PC-3 (cell line): ENCODE data around the gene CIB1. TPM values are rescaled to one million over a fixed set of nuclear protein-coding genes. Genes with fewer than 3 reads are reported as not detected.

Experiments used
- ATAC-seq: fragments of 200-7000 bp; cut with Tn5 transposase; 2 replicates; pipeline ENCODE4 v1.9.1; 2020; ENCODE audit warnings: mild to moderate bottlenecking, moderate library complexity
- BruUV-seq: library from RNA; stranded (reverse); fragments of 400-500 nt; replicated peaks from 2 replicates; lab custom pipeline; 2021; lab: Mats Ljungman, UMichigan
- CTCF ChIA-PET: fragments of 300-600 bp; sonication (Branson Sonifier 250); formaldehyde crosslinking; loops from one replicate; lab custom pipeline; 2022; ENCODE audit warnings: antibody characterized with exemption; lab: Charles Lee
- POLR2A ChIA-PET: fragments of 300-600 bp; sonication (Branson Sonifier 250); formaldehyde crosslinking; loops from one replicate; lab custom pipeline; 2022; ENCODE audit warnings: antibody characterized with exemption; ENCODE audit not compliant: unreplicated experiment; lab: Charles Lee
- DNase-seq: peaks from one replicate; pipeline ENCODE4 v3.0.0-alpha.2; 2015
- H2AFZ ChIP-seq: fragments of 300-600 bp; sonication (generic); 2 replicates; pipeline ENCODE4 v1.6.0; 2016; ENCODE audit warnings: antibody characterized with exemption, low read length
- H3F3A ChIP-seq: fragments of 300-600 bp; sonication (generic); one replicate; pipeline ENCODE4 v1.6.0; 2017; ENCODE audit warnings: antibody characterized with exemption, low read length, control low read depth, mild to moderate bottlenecking; ENCODE audit not compliant: unreplicated experiment
- H3K27ac ChIP-seq: fragments of 300-600 bp; sonication (generic); 2 replicates; pipeline ENCODE4 v1.5.1; 2016; ENCODE audit warnings: mild to moderate bottlenecking, low read length
- H3K27me3 ChIP-seq: fragments of 300-600 bp; sonication (generic); 2 replicates; pipeline ENCODE4 v1.6.1; 2016; ENCODE audit warnings: low read length, mixed read lengths
- H3K36me3 ChIP-seq: fragments of 300-600 bp; sonication (generic); 2 replicates; pipeline ENCODE4 v1.6.1; 2016; ENCODE audit warnings: low read depth, mixed run types, low read length, mixed read lengths
- H3K4me1 ChIP-seq: fragments of 300-600 bp; sonication (generic); 2 replicates; pipeline ENCODE4 v1.5.1; 2016; ENCODE audit warnings: low read length; ENCODE audit not compliant: insufficient read depth
- H3K4me2 ChIP-seq: fragments of 300-600 bp; sonication (generic); 2 replicates; pipeline ENCODE4 v1.6.0; 2016; ENCODE audit warnings: low read length
- H3K4me3 ChIP-seq: fragments of 300-600 bp; sonication (generic); 2 replicates; pipeline ENCODE4 v1.5.1; 2016; ENCODE audit warnings: mild to moderate bottlenecking, low read length, mixed read lengths
- H3K79me2 ChIP-seq: fragments of 300-600 bp; sonication (generic); 2 replicates; pipeline ENCODE4 v1.6.1; 2017; ENCODE audit warnings: low read length, mixed read lengths
- H3K9ac ChIP-seq: fragments of 300-600 bp; sonication (generic); 2 replicates; pipeline ENCODE4 v1.6.0; 2016; ENCODE audit warnings: mild to moderate bottlenecking, low read length
- H3K9me2 ChIP-seq: fragments of 300-600 bp; sonication (generic); replicated peaks from 2 replicates; pipeline ENCODE4 v1.6.1; 2016; ENCODE audit warnings: mixed run types, low read length, mixed read lengths
- H3K9me3 ChIP-seq: fragments of 300-600 bp; sonication (generic); 2 replicates; pipeline ENCODE4 v1.6.1; 2016; ENCODE audit warnings: low read length, mixed read lengths
- H4K20me1 ChIP-seq: fragments of 300-600 bp; sonication (generic); 2 replicates; pipeline ENCODE4 v1.6.1; 2016; ENCODE audit warnings: low read length, mixed read lengths
- EZH2 ChIP-seq: fragments of 300-600 bp; sonication (generic); IDR thresholded peaks from one replicate; pipeline ENCODE4 v1.6.1; 2017; ENCODE audit warnings: antibody characterized with exemption, mild to moderate bottlenecking, low read length; ENCODE audit not compliant: unreplicated experiment
- EZH2phosphoT487 ChIP-seq: fragments of 300-600 bp; sonication (generic); IDR thresholded peaks from 2 replicates; pipeline ENCODE4 v1.6.1; 2018; ENCODE audit warnings: mild to moderate bottlenecking, antibody characterized with exemption, low read length, borderline replicate concordance
- intact Hi-C: fragments of 100-400 bp; cut with micrococcal nuclease; formaldehyde crosslinking; loops from 2 replicates; pipeline ENCODE4 v1.9.0; 2023
- total RNA-seq: library from RNA; depleted of rRNA; stranded (reverse); fragments of >200 nt; gene quantifications from 2 replicates; pipeline ENCODE4 v1.2.3, GENCODE V29; 2014; rRNA removed
- TF ChIP-seq, protein P1 (sequence below): fragments of 300-600 bp; sonication (generic); conservative IDR thresholded peaks from 2 replicates; pipeline ENCODE4 v1.5.1; 2017; ENCODE audit warnings: antibody characterized with exemption, low read depth, mild to moderate bottlenecking, low read length

CIB1 gene
- total RNA-seq, 1 experiment from 2014 or later: 83.7 TPM

DNA sequence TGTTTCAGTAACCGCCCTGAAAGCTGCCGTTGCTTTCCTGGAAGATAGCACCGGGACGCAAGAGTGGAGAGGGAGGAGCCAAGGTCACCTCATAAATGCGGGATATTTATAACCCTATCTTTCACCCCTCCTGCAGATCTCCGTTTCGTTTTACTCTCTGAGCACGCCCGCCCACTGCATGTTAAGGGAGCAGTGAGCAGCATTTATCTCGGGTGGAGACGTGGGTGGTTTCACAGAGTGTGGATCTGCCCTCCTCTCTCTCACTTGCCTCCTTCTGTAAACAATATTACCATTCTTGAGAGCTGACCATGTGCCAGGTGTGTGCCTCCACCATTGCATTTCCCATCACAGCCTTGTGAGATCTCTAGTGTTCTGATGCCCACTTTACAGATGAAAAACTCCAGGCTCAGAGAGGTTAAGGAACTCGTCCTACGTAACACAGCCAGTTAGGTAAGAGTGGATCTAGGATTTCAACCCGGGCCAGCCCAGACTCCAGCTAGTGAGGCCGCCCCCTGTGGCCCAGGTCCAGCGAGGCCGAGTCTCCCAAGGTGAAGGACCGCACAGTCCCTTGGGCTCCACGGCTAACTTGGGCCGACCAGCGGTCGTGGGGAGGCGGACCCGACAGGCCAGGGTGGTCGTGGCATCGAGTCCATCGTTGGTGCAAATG is 49.5 kb downstream of the CIB1 start:
- H3K27ac ChIP-seq: peak overlapping the region; percentile 95
- H3K4me2 ChIP-seq: peak overlapping the region; percentile 88
- no peaks in the 10 kb centered on the region for H3K27me3 ChIP-seq
- no peaks in the 10 kb centered on the region for H3K9me2 ChIP-seq
- TF ChIP-seq, protein P1, sequence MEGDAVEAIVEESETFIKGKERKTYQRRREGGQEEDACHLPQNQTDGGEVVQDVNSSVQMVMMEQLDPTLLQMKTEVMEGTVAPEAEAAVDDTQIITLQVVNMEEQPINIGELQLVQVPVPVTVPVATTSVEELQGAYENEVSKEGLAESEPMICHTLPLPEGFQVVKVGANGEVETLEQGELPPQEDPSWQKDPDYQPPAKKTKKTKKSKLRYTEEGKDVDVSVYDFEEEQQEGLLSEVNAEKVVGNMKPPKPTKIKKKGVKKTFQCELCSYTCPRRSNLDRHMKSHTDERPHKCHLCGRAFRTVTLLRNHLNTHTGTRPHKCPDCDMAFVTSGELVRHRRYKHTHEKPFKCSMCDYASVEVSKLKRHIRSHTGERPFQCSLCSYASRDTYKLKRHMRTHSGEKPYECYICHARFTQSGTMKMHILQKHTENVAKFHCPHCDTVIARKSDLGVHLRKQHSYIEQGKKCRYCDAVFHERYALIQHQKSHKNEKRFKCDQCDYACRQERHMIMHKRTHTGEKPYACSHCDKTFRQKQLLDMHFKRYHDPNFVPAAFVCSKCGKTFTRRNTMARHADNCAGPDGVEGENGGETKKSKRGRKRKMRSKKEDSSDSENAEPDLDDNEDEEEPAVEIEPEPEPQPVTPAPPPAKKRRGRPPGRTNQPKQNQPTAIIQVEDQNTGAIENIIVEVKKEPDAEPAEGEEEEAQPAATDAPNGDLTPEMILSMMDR: no peak
- TF ChIP-seq EZH2 (no peak), EZH2phosphoT487 (no peak)
- peak overlapping the region; percentile 82 for H2AFZ ChIP-seq
- intact Hi-C loops: loop anchor here (1.0 to 2.0 kb wide), 2 partner anchors 17 to 18 kb away; partner anchors contain the start of gene SEMA4B
- peak; percentile 81 for DNase-seq
- peak overlapping the region; percentile 82 for H3K9ac ChIP-seq
- H3K4me1 ChIP-seq: peaks cover 19% of the 10 kb centered on the region
- H4K20me1 ChIP-seq: no peaks in the 10 kb centered on the region
- ATAC-seq: peak; percentile 73
- BruUV-seq: no TSS peak
- H3K9me3 ChIP-seq: no peaks in the 10 kb centered on the region
- no peaks in the 10 kb centered on the region for H3F3A ChIP-seq
- ChIA-PET CTCF (interaction anchor here (0.5 to 0.6 kb wide), 2 partner anchors 8 to 30 kb away, joined by 4 to 5 read pairs; no protein-coding TSS in a partner anchor), POLR2A (interaction anchor here (0.6 kb wide), 1 partner anchor 17 kb away, joined by 3 read pairs; no protein-coding TSS in a partner anchor)
- peaks cover 14% of the 10 kb centered on the region for H3K79me2 ChIP-seq
- H3K36me3 ChIP-seq: no peaks in the 10 kb centered on the region
- H3K4me3 ChIP-seq: peak overlapping the region; percentile 83

DNA sequence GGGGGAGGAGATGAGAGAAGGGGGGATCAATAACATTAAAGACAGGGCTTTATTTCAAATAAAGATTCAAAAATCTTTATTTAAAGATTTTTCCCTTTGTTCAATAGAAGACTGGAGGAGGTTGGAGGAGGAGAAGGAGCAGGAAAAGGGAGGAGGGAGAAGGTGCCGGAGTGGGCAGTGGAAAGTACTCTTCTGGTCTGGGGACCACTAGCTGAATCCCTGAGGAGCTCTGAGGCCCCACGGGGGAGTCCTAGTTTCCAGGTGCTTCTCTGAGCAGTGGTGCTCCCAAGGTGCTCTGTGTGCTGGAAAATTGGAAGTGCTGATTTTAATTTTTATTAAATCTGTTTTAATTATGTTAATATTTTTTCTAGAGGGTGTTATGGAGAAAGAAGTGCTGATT is 52.0 kb downstream of the CIB1 start:
- Histone ChIP-seq H3K9ac (no peak overlapping the region), H3F3A (no peaks in the 10 kb centered on the region), H3K79me2 (peaks cover 14% of the 10 kb centered on the region), H3K4me3 (no peak overlapping the region), H3K4me2 (no peak overlapping the region), H3K9me2 (no peaks in the 10 kb centered on the region), H3K4me1 (peaks cover 19% of the 10 kb centered on the region), H3K27me3 (no peaks in the 10 kb centered on the region), H2AFZ (no peak overlapping the region), H4K20me1 (no peaks in the 10 kb centered on the region), H3K9me3 (no peaks in the 10 kb centered on the region), H3K36me3 (no peaks in the 10 kb centered on the region), H3K27ac (no peak overlapping the region)
- no TSS peak for BruUV-seq
- intact Hi-C loops: no loop called here
- ChIA-PET CTCF (no interaction called here), POLR2A (no interaction called here)
- ATAC-seq (no peak), DNase-seq (no peak)
- TF ChIP-seq, protein P1: no peak
- TF ChIP-seq EZH2 (no peak), EZH2phosphoT487 (no peak)

Other genes starting within 250 kb of the CIB1 start
- gene ZNF710, start 232.6 kb downstream of the CIB1 start, total RNA-seq: 12.9 and 21.2 TPM in 2 replicates
- 80.6 and 94.1 TPM in 2 replicates for gene IDH2, start 131.5 kb downstream of the CIB1 start, total RNA-seq
- 114 and 175 TPM in 2 replicates for gene SEMA4B, start 32.6 kb downstream of the CIB1 start, total RNA-seq
- gene GDPGP1, start 268 bp upstream of the CIB1 start, total RNA-seq: 6.6 and 11.0 TPM in 2 replicates
- not detected in 2 replicates for gene TTLL13, start 15.6 kb upstream of the CIB1 start, total RNA-seq
- 99.3 and 114 TPM in 2 replicates for gene NGRN, start 31.7 kb upstream of the CIB1 start, total RNA-seq
- gene ZNF774, start 118.3 kb upstream of the CIB1 start, total RNA-seq: 1.1 and 1.9 TPM in 2 replicates
- 139 and 148 TPM in 2 replicates for gene IQGAP1, start 154.3 kb upstream of the CIB1 start, total RNA-seq